ENCODE measurements around the gene LVRN. TPM values are rescaled to one million over a fixed set of nuclear protein-coding genes. Genes with fewer than 3 reads are reported as not detected.

The LVRN gene
- total RNA-seq, 4 donors from 2014 or later: 0.67 to 4.7 (median 2.2) TPM

GRCh38 chr5:115948091-115948534 lies 14.2 kb upstream of the LVRN start:
- DNase-seq: no peak
- Histone ChIP-seq H3K36me3 (no peaks in the 10 kb centered on the region), H3K4me3 (replicated peaks in 1 of 3) (no peak overlapping the region), H3K4me1 (no peaks in the 10 kb centered on the region), H3K9me3 (no peaks in the 10 kb centered on the region), H3K27me3 (no peaks in the 10 kb centered on the region), H3K27ac (no peak overlapping the region)
- WGBS, 2 donors: 48 to 68% methylated on average over 3 of the region's 3 CpGs
- no peak for TF ChIP-seq POLR2A (IDR thresholded peaks at IDR 0.05)
- intact Hi-C loops (cut with DNase I): no loop called here

- TF ChIP-seq, protein P1, sequence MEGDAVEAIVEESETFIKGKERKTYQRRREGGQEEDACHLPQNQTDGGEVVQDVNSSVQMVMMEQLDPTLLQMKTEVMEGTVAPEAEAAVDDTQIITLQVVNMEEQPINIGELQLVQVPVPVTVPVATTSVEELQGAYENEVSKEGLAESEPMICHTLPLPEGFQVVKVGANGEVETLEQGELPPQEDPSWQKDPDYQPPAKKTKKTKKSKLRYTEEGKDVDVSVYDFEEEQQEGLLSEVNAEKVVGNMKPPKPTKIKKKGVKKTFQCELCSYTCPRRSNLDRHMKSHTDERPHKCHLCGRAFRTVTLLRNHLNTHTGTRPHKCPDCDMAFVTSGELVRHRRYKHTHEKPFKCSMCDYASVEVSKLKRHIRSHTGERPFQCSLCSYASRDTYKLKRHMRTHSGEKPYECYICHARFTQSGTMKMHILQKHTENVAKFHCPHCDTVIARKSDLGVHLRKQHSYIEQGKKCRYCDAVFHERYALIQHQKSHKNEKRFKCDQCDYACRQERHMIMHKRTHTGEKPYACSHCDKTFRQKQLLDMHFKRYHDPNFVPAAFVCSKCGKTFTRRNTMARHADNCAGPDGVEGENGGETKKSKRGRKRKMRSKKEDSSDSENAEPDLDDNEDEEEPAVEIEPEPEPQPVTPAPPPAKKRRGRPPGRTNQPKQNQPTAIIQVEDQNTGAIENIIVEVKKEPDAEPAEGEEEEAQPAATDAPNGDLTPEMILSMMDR (IDR thresholded peaks at IDR 0.05): no peak
- TF ChIP-seq POLR2A (IDR thresholded peaks at IDR 0.05): no peak
- 87 to 88% methylated on average over 1 of the region's 1 CpG for WGBS, 2 donors
- Histone ChIP-seq H3K4me1 (no peaks in the 10 kb centered on the region), H3K27ac (no peak overlapping the region), H3K9me3 (no peaks in the 10 kb centered on the region), H3K36me3 (no peaks in the 10 kb centered on the region), H3K4me3 (replicated peaks in 1 of 3) (no peak overlapping the region), H3K27me3 (no peaks in the 10 kb centered on the region)
- no peak for DNase-seq
- intact Hi-C loops (cut with DNase I): no loop called here
Measured at GRCh38 chr5:115949096-115949495, 13.2 kb upstream of the LVRN start.

GRCh38 chr5:115952588-115952987 lies 9.7 kb upstream of the LVRN start:
- Histone ChIP-seq H3K27ac (no peak overlapping the region), H3K27me3 (no peaks in the 10 kb centered on the region), H3K4me1 (no peaks in the 10 kb centered on the region), H3K4me3 (replicated peaks in 1 of 3) (no peak overlapping the region), H3K36me3 (no peaks in the 10 kb centered on the region), H3K9me3 (no peaks in the 10 kb centered on the region)
- intact Hi-C loops (cut with DNase I): no loop called here
- no peak for TF ChIP-seq POLR2A (IDR thresholded peaks at IDR 0.05)
- TF ChIP-seq, protein P1 (IDR thresholded peaks at IDR 0.05): no peak
- WGBS, 2 donors: 43 to 67% methylated on average over 4 of the region's 4 CpGs
- DNase-seq: no peak

DNA sequence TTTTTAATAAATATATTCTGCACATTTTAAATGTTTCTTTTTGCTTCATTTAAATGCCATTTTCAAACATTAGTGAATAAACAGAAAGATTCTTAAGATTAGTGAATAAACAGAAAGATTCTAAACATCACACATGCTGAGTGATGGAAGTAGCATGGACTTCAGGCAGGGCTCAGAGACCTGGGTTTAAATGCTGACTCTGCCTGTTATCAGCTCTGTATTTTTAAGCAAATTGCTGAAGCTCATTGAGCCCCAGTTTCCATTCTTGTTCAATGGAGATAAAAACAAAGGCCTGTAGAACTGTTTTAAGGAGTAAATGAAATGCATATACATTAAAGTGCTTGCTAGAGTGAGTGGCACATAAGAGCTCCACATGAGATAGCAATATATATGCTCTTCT lies 8.1 kb upstream of the LVRN start:
- intact Hi-C loops (cut with DNase I): no loop called here

DNA sequence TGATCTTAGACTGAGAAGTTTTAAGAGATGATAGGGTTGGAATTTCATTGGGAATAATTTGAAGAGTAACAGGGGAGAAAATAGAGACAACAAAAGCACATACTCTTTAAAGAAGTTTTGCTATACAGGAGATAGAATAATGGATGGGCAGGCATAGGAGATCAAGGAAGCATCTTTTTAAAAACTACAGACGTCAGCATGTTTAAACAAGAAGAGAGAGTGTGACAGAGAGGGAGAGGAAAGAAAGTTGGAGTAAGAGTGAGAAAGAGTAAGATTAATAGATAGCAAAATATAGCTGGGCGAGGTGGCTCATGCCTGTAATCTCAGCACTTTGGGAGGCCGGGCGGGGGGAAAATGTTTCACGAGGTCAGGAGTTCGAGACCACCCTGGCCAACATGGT lies 5.3 kb upstream of the LVRN start:
- no peak for DNase-seq
- intact Hi-C loops (cut with DNase I): no loop called here
- peaks cover 0 to 7% of the 10 kb centered on the region in 2 donors for H3K4me1 ChIP-seq
- H3K27ac ChIP-seq: no peak overlapping the region
- H3K4me3 ChIP-seq (replicated peaks in 1 of 3): no peak overlapping the region
- no peaks in the 10 kb centered on the region for H3K9me3 ChIP-seq
- H3K36me3 ChIP-seq: no peaks in the 10 kb centered on the region
- WGBS, 2 donors: 88 to 89% methylated on average over 6 of the region's 6 CpGs
- peaks cover 10% of the 10 kb centered on the region for H3K27me3 ChIP-seq
- no peak for TF ChIP-seq POLR2A (IDR thresholded peaks at IDR 0.05)
- TF ChIP-seq, protein P1 (IDR thresholded peaks at IDR 0.05): no peak

More for the DNA sequence above, 8.1 kb upstream of the LVRN start:
- Histone ChIP-seq H3K4me1 (no peaks in the 10 kb centered on the region), H3K36me3 (no peaks in the 10 kb centered on the region), H3K9me3 (no peaks in the 10 kb centered on the region), H3K27ac (no peak overlapping the region), H3K27me3 (no peaks in the 10 kb centered on the region), H3K4me3 (replicated peaks in 1 of 3) (no peak overlapping the region)
- TF ChIP-seq POLR2A (IDR thresholded peaks at IDR 0.05): no peak
- TF ChIP-seq, protein P1 (IDR thresholded peaks at IDR 0.05): no peak
- DNase-seq: no peak
